Muscle layer of duodenum (tissue), 2 donors: ENCODE measurements around the gene HDHD2.

Experiments
- H3K27ac ChIP-seq: one replicate; pipeline ENCODE4 v1.7.0; 2013; ENCODE audit warnings: mild to moderate bottlenecking, low read length
- H3K27me3 ChIP-seq: one replicate; pipeline ENCODE4 v1.7.0; 2013; ENCODE audit warnings: low read depth, mild to moderate bottlenecking, control low read depth, low read length
- H3K36me3 ChIP-seq, 2 donors: one replicate each; pipeline ENCODE4 v1.7.0; 2013; ENCODE audit warnings: low read length in 2 of 2, control low read depth in 1 of 2, mild to moderate bottlenecking in 1 of 2; ENCODE audit not compliant: insufficient read depth in 2 of 2, control insufficient read depth in 1 of 2
- H3K4me1 ChIP-seq, 2 donors: one replicate each; pipeline ENCODE4 v1.7.0; 2013; ENCODE audit warnings: low read length in 2 of 2, mild to moderate bottlenecking in 2 of 2, control low read depth in 1 of 2, moderate library complexity in 1 of 2; ENCODE audit not compliant: insufficient read depth in 2 of 2, control insufficient read depth in 1 of 2
- H3K4me3 ChIP-seq, 2 donors: one replicate each; pipeline ENCODE4 v1.7.0; 2013; ENCODE audit warnings: low read length in 2 of 2, low read depth in 1 of 2, mild to moderate bottlenecking in 1 of 2
- H3K9me3 ChIP-seq, 2 donors: one replicate each; pipeline ENCODE4 v1.7.0; 2013; ENCODE audit warnings: low read length in 2 of 2, control low read depth in 1 of 2, mild to moderate bottlenecking in 1 of 2; ENCODE audit not compliant: control insufficient read depth in 1 of 2
- donor health status: healthy.

The HDHD2 gene

GRCh38 chr18:47108998-47109405 is 41.3 kb downstream of the HDHD2 start:
- Histone ChIP-seq H3K9me3 (no peaks in the 10 kb centered on the region), H3K36me3 (peaks cover 60 to 75% of the 10 kb centered on the region in 2 donors), H3K4me1 (no peaks in the 10 kb centered on the region), H3K4me3 (no peak overlapping the region), H3K27ac (no peak overlapping the region), H3K27me3 (no peaks in the 10 kb centered on the region)

- Histone ChIP-seq H3K4me1 (no peaks in the 10 kb centered on the region), H3K27me3 (no peaks in the 10 kb centered on the region), H3K27ac (no peak overlapping the region), H3K9me3 (no peaks in the 10 kb centered on the region), H3K36me3 (peaks cover 57 to 70% of the 10 kb centered on the region in 2 donors), H3K4me3 (no peak overlapping the region)
Observed at GRCh38 chr18:47108373-47108772, 41.9 kb downstream of the HDHD2 start.

- Histone ChIP-seq H3K4me1 (no peaks in the 10 kb centered on the region), H3K36me3 (peaks cover 9 to 11% of the 10 kb centered on the region in 2 donors), H3K27ac (no peak overlapping the region), H3K4me3 (no peak overlapping the region), H3K9me3 (no peaks in the 10 kb centered on the region), H3K27me3 (no peaks in the 10 kb centered on the region)
Observed at GRCh38 chr18:47100212-47100831, 50.0 kb downstream of the HDHD2 start.

- H3K36me3 ChIP-seq, result no peaks in the 10 kb centered on the region
- H3K4me3 ChIP-seq, result no peak overlapping the region
- no peak overlapping the region for H3K27ac ChIP-seq
- no peaks in the 10 kb centered on the region for H3K9me3 ChIP-seq
- no peaks in the 10 kb centered on the region for H3K4me1 ChIP-seq
- no peaks in the 10 kb centered on the region for H3K27me3 ChIP-seq
Observed at GRCh38 chr18:47095810-47096209, 54.5 kb downstream of the HDHD2 start.

GRCh38 chr18:47087676-47088075 is 62.6 kb downstream of the HDHD2 start:
- H3K27me3 ChIP-seq, result no peaks in the 10 kb centered on the region
- no peaks in the 10 kb centered on the region for H3K9me3 ChIP-seq
- H3K4me3 ChIP-seq, result no peak overlapping the region
- H3K36me3 ChIP-seq, result no peaks in the 10 kb centered on the region
- H3K27ac ChIP-seq, result no peak overlapping the region
- no peaks in the 10 kb centered on the region for H3K4me1 ChIP-seq

GRCh38 chr18:47081578-47081977 is 68.7 kb downstream of the HDHD2 start:
- H3K4me1 ChIP-seq, result no peaks in the 10 kb centered on the region
- H3K27ac ChIP-seq, result no peak overlapping the region
- H3K27me3 ChIP-seq, result no peaks in the 10 kb centered on the region
- H3K9me3 ChIP-seq, result no peaks in the 10 kb centered on the region
- H3K4me3 ChIP-seq, result no peak overlapping the region
- H3K36me3 ChIP-seq, result peaks cover 0 to 7% of the 10 kb centered on the region in 2 donors

GRCh38 chr18:47080872-47081271 is 69.4 kb downstream of the HDHD2 start:
- Histone ChIP-seq H3K27ac (no peak overlapping the region), H3K27me3 (no peaks in the 10 kb centered on the region), H3K9me3 (no peaks in the 10 kb centered on the region), H3K4me3 (no peak overlapping the region), H3K4me1 (no peaks in the 10 kb centered on the region), H3K36me3 (peaks cover 0 to 7% of the 10 kb centered on the region in 2 donors)

- Histone ChIP-seq H3K27me3 (no peaks in the 10 kb centered on the region), H3K9me3 (no peaks in the 10 kb centered on the region), H3K27ac (no peak overlapping the region), H3K36me3 (peaks cover 0 to 7% of the 10 kb centered on the region in 2 donors), H3K4me1 (no peaks in the 10 kb centered on the region), H3K4me3 (no peak overlapping the region)
Observed at GRCh38 chr18:47077111-47077510, 73.2 kb downstream of the HDHD2 start.

- Histone ChIP-seq H3K27ac (no peak overlapping the region), H3K36me3 (peaks cover 0 to 7% of the 10 kb centered on the region in 2 donors), H3K9me3 (no peaks in the 10 kb centered on the region), H3K4me3 (no peak overlapping the region), H3K27me3 (no peaks in the 10 kb centered on the region), H3K4me1 (no peaks in the 10 kb centered on the region)
Observed at GRCh38 chr18:47075098-47075883, 75.0 kb downstream of the HDHD2 start.

GRCh38 chr18:47067648-47068047 is 82.7 kb downstream of the HDHD2 start:
- peaks cover 0 to 3% of the 10 kb centered on the region in 2 donors for H3K36me3 ChIP-seq
- H3K4me1 ChIP-seq, result no peaks in the 10 kb centered on the region
- H3K9me3 ChIP-seq, result peaks cover 0 to 3% of the 10 kb centered on the region in 2 donors
- H3K4me3 ChIP-seq, result no peak overlapping the region
- H3K27ac ChIP-seq, result no peak overlapping the region
- no peaks in the 10 kb centered on the region for H3K27me3 ChIP-seq

- no peak overlapping the region for H3K4me3 ChIP-seq
- no peaks in the 10 kb centered on the region for H3K4me1 ChIP-seq
- H3K36me3 ChIP-seq, result peaks cover 0 to 7% of the 10 kb centered on the region in 2 donors
- H3K9me3 ChIP-seq, result peaks cover 0 to 3% of the 10 kb centered on the region in 2 donors
- H3K27ac ChIP-seq, result no peak overlapping the region
- H3K27me3 ChIP-seq, result no peaks in the 10 kb centered on the region
Observed at GRCh38 chr18:47063096-47063495, 87.2 kb downstream of the HDHD2 start.
